T-helper 2 cell treated with Interferon-gamma antibody and Interleukin-4, amounts not matched to agents 100 ng/mL and 5 ng/mL, for 36 hours (primary cell): ENCODE data around the gene PLEKHM2. TPM values are rescaled to one million over a fixed set of nuclear protein-coding genes. Genes with fewer than 3 reads are reported as not detected.

ENCODE experiments used
- intact Hi-C: fragments of 100-400 bp; cut with micrococcal nuclease; formaldehyde crosslinking; loops from one replicate; pipeline ENCODE4 v1.15.1; 2023
- total RNA-seq: library from RNA; stranded (reverse); gene quantifications from 2 replicates; pipeline ENCODE4 v1.2.3, GENCODE V29; 2022

The PLEKHM2 gene
- total RNA-seq, 1 donor from 2014 or later: 49.3 TPM

- intact Hi-C loops: no loop called here
Observed at GRCh38 chr1:15726508-15726907, 42.4 kb downstream of the PLEKHM2 start.

- intact Hi-C loops: no loop called here
Observed at GRCh38 chr1:15727021-15727420, 42.9 kb downstream of the PLEKHM2 start.

DNA sequence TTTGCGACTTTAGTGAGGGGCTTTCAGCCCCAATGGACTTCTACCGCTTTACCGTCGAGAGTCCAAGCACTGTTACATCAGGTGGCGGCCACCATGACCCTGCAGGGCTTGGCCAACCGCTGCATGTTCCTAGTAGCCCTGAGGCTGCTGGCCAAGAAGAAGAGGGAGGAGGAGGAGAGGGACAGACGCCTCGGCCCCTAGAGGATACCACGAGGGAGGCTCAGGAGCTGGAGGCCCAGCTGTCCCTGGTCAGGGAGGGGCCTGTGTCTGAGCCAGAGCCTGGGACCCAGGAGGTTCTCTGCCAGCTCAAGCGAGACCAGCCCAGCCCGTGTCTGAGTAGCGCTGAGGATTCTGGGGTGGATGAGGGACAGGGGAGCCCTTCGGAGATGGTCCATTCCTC lies 43.3 kb downstream of the PLEKHM2 start:
- intact Hi-C loops: no loop called here

DNA sequence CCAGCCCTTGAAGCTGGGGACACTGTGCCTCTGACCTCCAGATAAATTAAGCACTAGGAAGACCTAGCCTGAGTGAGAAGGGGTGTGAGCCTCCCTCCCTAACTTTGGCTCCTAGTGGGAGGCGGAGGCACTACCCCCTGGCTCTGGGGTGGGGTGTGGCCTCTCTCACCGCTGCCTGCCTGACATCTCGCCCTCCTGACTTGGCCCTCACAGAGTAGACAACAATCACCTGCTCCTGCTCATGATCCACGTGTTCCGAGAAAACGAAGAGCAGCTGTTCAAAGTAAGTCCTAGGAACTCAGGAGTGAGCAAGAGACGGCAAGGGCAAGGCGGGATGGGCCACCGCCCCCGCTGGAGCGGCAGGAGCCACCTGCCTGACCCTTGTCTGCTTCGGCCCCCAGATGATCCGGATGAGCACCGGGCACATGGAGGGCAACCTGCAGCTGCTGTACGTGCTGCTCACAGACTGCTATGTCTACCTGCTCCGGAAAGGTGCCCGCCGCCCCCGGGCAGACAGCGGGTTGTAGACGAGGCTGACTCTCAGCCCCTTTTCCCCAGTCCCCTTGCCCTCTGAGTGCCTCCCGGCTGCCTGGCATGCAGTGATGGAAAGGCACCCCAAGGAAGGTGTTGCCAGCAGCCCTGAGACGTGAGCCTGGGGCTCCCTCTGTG lies 43.9 kb downstream of the PLEKHM2 start:
- intact Hi-C loops: no loop called here

DNA sequence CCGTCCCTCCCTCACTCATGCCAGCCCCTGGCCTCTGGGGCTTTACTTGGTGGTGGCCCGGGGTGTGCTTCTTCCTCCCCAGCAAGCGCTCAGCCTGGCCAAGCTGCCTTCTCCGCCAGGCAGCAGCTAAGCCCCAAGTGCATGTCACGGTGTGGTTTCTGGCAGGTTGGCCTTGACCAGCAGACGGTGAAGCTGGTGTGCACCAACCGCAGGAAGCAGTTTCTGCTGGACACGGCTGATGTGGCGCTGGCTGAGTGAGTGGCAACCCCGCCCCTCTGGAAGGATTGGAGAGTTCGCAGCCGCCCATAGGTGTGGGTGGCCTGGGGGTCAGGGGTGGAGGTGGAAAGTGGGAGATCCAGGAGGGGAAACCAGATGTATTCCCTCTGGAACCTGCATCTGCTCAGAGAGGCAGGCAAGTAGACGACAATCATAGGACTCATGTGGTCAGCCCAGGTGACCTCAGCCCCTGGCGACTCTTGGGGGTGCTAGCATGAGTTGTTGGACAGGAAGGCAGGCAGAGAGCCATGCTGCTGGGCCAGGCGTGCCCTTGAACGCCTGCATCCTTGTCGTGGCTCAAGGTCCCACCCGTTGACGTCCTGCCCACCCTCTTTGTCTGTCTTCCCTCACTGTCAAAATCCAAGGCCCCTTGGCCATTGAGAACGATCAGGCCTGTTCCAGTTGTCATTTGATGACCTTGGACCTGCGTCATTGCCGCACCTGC lies 45.0 kb downstream of the PLEKHM2 start:
- intact Hi-C loops: no loop called here

DNA sequence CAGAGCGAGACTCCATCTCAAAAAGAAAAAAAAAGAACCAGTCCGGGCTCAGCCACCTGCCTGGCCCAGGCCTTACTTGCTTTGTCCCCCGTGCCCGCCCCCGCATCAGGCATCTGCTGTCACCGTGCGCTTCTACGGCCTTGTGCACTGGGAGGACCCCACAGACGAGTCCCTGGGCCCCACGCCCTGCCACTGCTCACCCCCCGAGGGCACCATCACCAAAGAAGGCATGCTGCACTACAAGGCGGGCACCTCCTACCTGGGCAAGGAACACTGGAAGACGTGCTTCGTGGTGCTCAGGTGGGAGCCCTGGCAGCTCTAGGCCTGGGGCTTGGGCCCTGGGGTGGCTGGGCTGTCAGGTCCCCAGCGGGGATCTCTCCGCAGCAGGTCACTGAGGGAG lies 46.3 kb downstream of the PLEKHM2 start:
- intact Hi-C loops: no loop called here

GRCh38 chr1:15730936-15731335 lies 46.8 kb downstream of the PLEKHM2 start:
- intact Hi-C loops: no loop called here

DNA sequence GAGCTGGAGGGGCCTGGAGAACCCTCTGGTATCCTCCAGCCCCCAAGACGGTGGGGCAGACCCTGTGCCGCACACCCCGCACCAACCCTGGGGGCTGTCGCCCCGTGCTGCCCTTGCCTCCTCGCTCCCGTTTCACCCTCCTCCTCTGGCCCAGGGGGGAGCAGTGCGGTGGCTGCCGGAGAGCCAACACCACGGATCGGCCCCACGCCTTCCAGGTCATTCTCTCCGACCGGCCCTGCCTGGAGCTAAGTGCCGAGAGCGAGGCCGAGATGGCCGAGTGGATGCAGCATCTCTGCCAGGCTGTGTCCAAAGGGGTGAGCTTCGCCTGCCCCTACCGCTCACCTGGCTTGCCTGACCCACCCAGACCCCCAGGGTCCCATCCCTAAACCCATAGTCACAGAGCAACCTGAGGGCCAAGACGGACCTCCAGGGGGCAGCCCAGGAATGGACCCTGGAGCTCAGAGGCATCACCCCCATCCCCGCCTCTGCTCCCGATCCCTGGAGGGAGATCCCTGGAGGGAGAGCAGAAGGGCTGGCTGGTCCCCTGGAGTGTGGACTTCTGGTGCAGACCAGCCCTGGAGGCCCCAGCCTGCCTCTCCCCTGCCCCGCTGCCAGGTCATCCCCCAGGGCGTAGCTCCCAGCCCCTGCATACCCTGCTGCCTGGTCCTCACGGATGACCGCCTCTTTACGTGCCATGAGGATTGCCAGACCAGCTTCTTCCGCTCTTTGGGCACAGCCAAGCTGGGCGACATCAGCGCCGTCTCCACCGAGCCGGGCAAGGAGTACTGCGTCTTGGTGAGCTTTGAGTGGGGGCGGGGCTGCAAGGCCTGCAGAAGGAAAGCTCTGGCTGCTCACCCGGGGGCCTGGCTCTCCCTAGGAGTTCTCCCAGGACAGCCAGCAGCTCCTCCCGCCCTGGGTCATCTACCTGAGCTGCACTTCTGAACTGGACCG lies 47.9 kb downstream of the PLEKHM2 start:
- intact Hi-C loops: no loop called here

GRCh38 chr1:15732686-15733081 lies 48.6 kb downstream of the PLEKHM2 start:
- intact Hi-C loops: no loop called here

GRCh38 chr1:15733218-15733725 lies 49.2 kb downstream of the PLEKHM2 start:
- intact Hi-C loops: no loop called here

- intact Hi-C loops: no loop called here
Observed at GRCh38 chr1:15733726-15734226, 49.7 kb downstream of the PLEKHM2 start.

DNA sequence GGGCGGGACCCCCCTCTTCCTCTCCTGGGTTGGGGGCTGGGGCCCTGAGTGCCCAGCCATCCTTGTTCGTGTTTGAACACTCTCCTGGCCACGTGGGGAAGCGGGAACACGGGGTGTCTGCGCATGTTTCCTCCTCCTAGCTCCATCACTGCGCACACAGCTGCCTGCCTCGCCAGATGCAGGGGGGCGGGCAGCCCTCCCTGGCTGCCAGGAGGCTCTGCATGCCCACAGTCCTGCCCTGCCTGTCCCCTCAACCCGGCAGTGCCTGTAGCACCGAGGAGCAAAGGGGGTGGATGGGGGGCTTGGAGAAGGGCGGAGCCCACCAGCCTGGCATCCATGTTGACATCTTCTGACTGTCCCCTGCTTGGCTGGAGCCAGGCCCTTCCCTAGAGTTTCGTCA lies 50.2 kb downstream of the PLEKHM2 start:
- intact Hi-C loops: no loop called here

DNA sequence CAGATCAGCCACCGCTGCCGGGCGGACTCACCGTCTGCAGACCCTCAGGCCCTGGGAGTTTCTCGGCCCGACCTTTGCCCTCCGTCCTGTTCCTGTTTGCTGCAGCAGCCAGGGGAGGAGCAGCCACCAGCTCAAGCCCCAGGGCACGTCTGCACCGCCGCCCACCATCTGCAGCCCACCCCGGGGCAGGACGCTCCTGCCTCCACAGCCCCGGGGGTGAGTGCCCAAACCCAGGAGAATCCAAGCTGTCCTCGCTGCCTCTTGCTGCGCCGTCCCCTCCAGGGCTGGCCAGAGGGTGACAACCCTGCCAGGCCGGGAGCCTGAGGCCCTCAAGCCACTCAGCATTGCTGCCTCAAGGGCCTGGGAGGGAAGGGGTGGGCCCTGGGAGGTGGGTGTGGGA lies 50.8 kb downstream of the PLEKHM2 start:
- intact Hi-C loops: no loop called here

- intact Hi-C loops: no loop called here
Observed at GRCh38 chr1:15735304-15736037, 51.4 kb downstream of the PLEKHM2 start.

GRCh38 chr1:15736038-15736891 lies 52.1 kb downstream of the PLEKHM2 start, which contains the start of gene SLC25A34:
TSS of gene SLC25A34 (plus strand) at chr1:15736258. CDS start at chr1:15736486, 228 bp downstream.
- intact Hi-C loops: no loop called here

GRCh38 chr1:15736892-15737261 lies 52.8 kb downstream of the PLEKHM2 start:
- intact Hi-C loops: no loop called here

DNA sequence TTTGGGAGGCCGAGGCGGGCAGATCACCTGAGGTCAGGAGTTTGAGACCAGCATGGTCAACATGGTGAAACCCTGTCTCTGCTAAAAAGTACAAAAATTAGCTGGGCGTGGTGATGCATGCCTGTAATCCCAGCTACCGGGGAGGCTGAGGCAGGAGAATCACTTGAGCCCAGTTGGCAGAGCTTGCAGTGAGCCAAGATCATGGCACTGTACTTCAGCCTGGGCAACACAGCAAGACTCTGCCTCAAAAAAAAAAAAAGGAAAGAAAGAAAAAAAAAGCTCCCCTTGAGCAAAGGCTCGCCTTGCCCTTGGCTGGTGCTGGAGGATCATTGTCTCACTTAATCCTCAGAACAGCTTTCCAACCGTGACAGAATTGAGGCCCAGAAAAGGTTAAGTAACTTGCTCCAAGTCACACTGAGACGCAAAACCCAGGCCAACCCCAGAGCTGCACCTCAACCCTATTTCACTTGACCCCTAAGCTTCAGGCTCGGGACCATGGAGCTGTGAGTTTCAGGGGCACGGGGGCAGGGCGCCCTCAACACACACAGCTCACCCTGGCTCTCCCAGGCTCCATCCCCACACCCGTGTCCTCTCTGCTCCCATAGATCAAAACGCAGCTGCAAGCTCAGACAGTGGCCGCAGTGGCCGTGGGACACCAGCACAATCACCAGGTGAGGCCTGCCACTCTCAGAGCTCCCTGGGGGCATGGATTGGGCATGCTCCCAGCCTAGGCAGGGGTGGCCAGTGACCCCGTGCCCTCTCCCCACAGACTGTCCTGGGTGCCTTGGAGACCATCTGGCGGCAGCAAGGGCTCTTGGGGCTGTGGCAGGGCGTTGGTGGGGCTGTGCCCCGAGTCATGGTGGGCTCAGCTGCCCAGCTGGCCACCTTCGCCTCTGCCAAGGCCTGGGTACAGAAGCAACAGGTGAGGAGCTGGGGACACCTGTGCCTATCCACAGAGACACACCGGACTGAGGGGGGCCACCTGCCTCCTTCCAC lies 53.5 kb downstream of the PLEKHM2 start:
- intact Hi-C loops: no loop called here

- intact Hi-C loops: no loop called here
Observed at GRCh38 chr1:15738416-15739113, 54.4 kb downstream of the PLEKHM2 start.
